Neural cell (in vitro differentiated cells): ENCODE data around the gene TBC1D5.

Experiments used
- EP300 ChIP-seq: fragments of 450-650 bp; conservative IDR thresholded peaks from 2 replicates; pipeline ENCODE4 v1.6.1; 2014; ENCODE audit warnings: antibody characterized with exemption, mild to moderate bottlenecking, moderate library complexity; ENCODE audit not compliant: poor library complexity, severe bottlenecking
- EZH2 ChIP-seq: fragments of 200-600, 300-800 bp; shearing (Covaris generic), sonication (generic); IDR thresholded peaks from 2 replicates; pipeline ENCODE4 v1.6.1; 2014; ENCODE audit warnings: antibody characterized with exemption, low read length, borderline replicate concordance, mild to moderate bottlenecking; ENCODE audit not compliant: insufficient read depth, poor library complexity, severe bottlenecking
- POLR2AphosphoS5 ChIP-seq: IDR thresholded peaks from 2 replicates; pipeline ENCODE4 v1.6.1; 2012
- SMC3 ChIP-seq: fragments of 450-650 bp; conservative IDR thresholded peaks from 2 replicates; pipeline ENCODE4 v1.6.1; 2014; ENCODE audit warnings: antibody characterized with exemption, mild to moderate bottlenecking, moderate library complexity; ENCODE audit not compliant: poor library complexity
- TF ChIP-seq, protein P1 (sequence below): fragments of 450-650 bp; IDR thresholded peaks from 2 replicates; pipeline ENCODE4 v1.5.1; 2014; ENCODE audit warnings: antibody characterized with exemption, mild to moderate bottlenecking, moderate library complexity; ENCODE audit not compliant: poor library complexity, severe bottlenecking
- TF ChIP-seq, protein P2 (sequence below): IDR thresholded peaks from 2 replicates; pipeline ENCODE4 v1.6.1; 2012; ENCODE audit warnings: borderline replicate concordance

DNA sequence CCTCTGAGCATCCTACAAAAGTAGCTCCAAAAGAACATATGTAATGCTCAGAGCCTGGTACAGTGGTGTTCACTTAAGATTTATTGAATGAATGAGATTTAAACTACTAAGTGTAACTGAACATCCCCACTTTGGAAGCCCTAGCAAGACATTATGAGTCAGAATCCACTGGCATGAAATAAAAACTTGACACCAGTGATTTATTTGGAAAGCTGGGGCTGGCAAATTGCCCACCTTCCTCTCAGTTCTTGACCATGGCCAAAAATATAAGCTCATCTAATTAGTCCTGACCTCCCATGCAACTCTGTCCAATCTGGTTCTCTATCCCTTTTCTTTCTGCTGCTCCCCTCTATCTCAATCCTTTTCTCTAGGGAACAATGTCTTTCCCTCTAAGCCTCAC lies 439.7 kb downstream of the TBC1D5 start:
- no peak for TF ChIP-seq EZH2
- TF ChIP-seq, protein P1, sequence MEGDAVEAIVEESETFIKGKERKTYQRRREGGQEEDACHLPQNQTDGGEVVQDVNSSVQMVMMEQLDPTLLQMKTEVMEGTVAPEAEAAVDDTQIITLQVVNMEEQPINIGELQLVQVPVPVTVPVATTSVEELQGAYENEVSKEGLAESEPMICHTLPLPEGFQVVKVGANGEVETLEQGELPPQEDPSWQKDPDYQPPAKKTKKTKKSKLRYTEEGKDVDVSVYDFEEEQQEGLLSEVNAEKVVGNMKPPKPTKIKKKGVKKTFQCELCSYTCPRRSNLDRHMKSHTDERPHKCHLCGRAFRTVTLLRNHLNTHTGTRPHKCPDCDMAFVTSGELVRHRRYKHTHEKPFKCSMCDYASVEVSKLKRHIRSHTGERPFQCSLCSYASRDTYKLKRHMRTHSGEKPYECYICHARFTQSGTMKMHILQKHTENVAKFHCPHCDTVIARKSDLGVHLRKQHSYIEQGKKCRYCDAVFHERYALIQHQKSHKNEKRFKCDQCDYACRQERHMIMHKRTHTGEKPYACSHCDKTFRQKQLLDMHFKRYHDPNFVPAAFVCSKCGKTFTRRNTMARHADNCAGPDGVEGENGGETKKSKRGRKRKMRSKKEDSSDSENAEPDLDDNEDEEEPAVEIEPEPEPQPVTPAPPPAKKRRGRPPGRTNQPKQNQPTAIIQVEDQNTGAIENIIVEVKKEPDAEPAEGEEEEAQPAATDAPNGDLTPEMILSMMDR, result no peak
- TF ChIP-seq POLR2AphosphoS5, result no peak
- no peak for TF ChIP-seq SMC3
- no peak for TF ChIP-seq EP300
- TF ChIP-seq, protein P2, sequence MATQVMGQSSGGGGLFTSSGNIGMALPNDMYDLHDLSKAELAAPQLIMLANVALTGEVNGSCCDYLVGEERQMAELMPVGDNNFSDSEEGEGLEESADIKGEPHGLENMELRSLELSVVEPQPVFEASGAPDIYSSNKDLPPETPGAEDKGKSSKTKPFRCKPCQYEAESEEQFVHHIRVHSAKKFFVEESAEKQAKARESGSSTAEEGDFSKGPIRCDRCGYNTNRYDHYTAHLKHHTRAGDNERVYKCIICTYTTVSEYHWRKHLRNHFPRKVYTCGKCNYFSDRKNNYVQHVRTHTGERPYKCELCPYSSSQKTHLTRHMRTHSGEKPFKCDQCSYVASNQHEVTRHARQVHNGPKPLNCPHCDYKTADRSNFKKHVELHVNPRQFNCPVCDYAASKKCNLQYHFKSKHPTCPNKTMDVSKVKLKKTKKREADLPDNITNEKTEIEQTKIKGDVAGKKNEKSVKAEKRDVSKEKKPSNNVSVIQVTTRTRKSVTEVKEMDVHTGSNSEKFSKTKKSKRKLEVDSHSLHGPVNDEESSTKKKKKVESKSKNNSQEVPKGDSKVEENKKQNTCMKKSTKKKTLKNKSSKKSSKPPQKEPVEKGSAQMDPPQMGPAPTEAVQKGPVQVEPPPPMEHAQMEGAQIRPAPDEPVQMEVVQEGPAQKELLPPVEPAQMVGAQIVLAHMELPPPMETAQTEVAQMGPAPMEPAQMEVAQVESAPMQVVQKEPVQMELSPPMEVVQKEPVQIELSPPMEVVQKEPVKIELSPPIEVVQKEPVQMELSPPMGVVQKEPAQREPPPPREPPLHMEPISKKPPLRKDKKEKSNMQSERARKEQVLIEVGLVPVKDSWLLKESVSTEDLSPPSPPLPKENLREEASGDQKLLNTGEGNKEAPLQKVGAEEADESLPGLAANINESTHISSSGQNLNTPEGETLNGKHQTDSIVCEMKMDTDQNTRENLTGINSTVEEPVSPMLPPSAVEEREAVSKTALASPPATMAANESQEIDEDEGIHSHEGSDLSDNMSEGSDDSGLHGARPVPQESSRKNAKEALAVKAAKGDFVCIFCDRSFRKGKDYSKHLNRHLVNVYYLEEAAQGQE, result no peak
